ENCODE data around the gene SF3A2. TPM values are rescaled to one million over a fixed set of nuclear protein-coding genes. Genes with fewer than 3 reads are reported as not detected.

Gene SF3A2
- total and polyA plus RNA-seq, 4 experiments from 2014 or later: 8.3 to 141 (median 88.7) TPM

DNA sequence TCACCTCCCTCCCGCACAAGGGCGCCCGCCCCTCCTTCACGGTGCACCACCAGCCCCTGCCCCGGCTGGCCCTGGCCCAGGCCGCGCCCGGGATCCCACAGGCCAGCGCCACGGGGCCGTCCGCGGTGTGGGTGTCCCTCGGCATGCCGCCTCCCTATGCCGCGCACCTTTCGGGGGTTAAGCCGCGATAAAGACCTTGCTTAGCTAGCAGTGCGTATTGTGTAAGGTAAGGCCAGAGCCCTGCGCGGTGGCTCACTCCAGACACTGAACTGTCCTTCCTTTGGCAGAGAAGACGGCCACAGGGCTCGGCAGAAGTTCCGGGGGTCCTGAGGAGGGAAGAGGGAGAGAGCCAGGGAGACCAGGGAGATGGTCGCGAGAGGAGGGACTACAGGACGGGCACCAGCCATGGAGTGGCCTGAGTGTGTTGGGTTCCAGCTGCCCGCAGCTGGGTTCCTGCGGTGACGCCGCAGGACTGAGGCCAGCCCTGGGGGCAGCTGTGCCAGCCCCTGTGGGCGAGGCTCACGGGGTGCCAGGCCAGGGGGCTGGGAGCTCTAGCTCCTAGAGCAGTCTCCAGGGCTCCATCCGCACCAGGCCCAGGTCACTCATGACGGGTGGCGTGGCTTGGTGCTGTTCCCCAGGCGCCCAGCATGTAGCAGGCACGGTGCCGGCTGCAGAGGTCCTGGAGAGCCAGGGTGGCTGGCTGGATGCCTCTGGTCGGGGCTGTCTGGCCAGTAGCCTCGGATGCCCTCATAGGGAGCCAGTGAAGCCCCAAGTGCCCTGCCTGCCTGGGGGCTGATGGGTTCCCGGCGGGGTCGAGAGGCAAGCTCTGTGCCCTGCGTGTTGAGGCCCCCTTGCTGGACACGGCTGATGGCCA is 8.2 kb upstream of the SF3A2 start:
- H3K27me3 ChIP-seq (ENCODE audit: insufficient read depth, low read length): no peaks in the 10 kb centered on the region
- H3K36me3 Mint-ChIP-seq: peaks cover 13 to 46% of the 10 kb centered on the region in 2 donors
- H3K4me1 Mint-ChIP-seq: peaks cover 0 to 8% (median 3%) of the 10 kb centered on the region in 4 donors
- no peaks in the 10 kb centered on the region for H3K4me1 ChIP-seq (ENCODE audit: insufficient read depth, low read length)
- H3K27ac Mint-ChIP-seq: peak overlapping the region in 1 of 7 donors; percentile 81
- ChIA-PET POLR2A (ENCODE audit: partially characterized antibody) (no interaction called here), CTCF (ENCODE audit: partially characterized antibody) (interaction anchor here (1.0 kb wide), 1 partner anchor 11 kb away, joined by 3 read pairs; no protein-coding TSS in a partner anchor)
- no peaks in the 10 kb centered on the region for H3K27me3 Mint-ChIP-seq
- no peak overlapping the region for H3K4me3 Mint-ChIP-seq
- H3K4me3 ChIP-seq (ENCODE audit: low read length in 2 of 2): no peak overlapping the region
- H3K9me3 Mint-ChIP-seq: no peaks in the 10 kb centered on the region
- peaks cover 24% of the 10 kb centered on the region for H3K36me3 ChIP-seq (ENCODE audit: insufficient read depth, low read length)
- no peak for DNase-seq
- no peaks in the 10 kb centered on the region for H3K9me3 ChIP-seq (ENCODE audit: control insufficient read depth in 1 of 2, low read length in 2 of 2)
- H3K27ac ChIP-seq (ENCODE audit: low read depth, low read length): no peak overlapping the region
- intact Hi-C loops (cut with micrococcal nuclease): no loop called here

DNA sequence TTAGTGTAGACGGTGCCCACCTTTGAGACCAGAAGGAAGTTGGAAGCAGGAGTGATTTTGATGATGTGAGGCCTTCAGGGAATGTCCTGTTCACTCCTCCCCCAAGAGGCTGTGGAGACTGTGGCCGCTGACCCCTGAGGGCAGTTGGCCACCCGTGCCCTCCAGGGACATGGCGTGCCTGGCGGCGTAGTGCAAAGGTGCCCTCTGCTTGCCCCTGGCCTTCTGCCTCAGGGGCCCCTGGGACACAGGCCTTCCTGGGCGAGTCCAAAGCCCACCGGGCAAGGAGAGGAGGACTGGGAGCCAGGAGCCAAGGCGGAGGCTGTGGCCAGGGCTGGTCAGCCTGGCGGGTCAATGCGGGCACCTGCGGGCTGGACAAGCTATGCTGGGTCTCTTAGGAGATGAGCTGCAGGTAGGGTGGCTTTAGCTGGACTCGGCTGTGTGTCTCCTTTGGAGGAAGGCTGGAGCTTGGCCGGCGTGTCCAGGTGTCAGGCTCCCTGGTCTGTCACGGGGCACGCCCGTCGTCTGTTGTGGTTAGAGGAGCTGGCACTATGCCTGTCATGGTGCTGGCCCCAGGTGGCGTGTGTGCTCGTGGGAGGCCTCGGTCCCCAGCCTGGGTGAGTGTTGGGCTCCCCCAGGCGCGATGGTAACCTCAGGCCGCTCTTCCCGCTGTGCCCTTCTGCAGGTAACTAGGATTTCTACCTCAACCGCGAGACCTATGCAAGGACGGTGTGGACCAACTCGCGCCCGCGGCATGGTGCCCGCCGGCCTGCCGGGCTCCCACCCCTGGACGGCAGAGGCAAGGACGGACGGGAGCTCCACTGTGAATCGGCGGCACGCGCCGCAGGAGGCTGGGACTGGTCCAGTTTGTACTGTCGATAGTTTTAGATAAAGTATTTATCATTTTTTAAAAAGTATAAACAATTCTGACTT is 7.3 kb upstream of the SF3A2 start:
- Histone ChIP-seq H3K4me1 (ENCODE audit: insufficient read depth, low read length) (peaks cover 7% of the 10 kb centered on the region), H3K27me3 (ENCODE audit: insufficient read depth, low read length) (no peaks in the 10 kb centered on the region), H3K4me3 (ENCODE audit: low read length in 2 of 2) (no peak overlapping the region), H3K27ac (ENCODE audit: low read depth, low read length) (no peak overlapping the region), H3K36me3 (ENCODE audit: insufficient read depth, low read length) (peaks cover 20% of the 10 kb centered on the region), H3K9me3 (ENCODE audit: control insufficient read depth in 1 of 2, low read length in 2 of 2) (no peaks in the 10 kb centered on the region)
- Mint-ChIP-seq H3K36me3 (peaks cover 7 to 40% of the 10 kb centered on the region in 2 donors), H3K9me3 (no peaks in the 10 kb centered on the region), H3K4me1 (peaks cover 2 to 11% (median 3%) of the 10 kb centered on the region in 4 donors), H3K4me3 (no peak overlapping the region), H3K27ac (peak overlapping the region in 2 of 7 donors; percentile 55 to 81), H3K27me3 (no peaks in the 10 kb centered on the region)
- DNase-seq: no peak
- POLR2A ChIA-PET (ENCODE audit: partially characterized antibody): interaction anchor here (0.6 kb wide), 1 partner anchor 194 kb away, joined by 5 read pairs; no protein-coding TSS in a partner anchor
- CTCF ChIA-PET (ENCODE audit: partially characterized antibody): no interaction called here
- intact Hi-C loops (cut with micrococcal nuclease): no loop called here

DNA sequence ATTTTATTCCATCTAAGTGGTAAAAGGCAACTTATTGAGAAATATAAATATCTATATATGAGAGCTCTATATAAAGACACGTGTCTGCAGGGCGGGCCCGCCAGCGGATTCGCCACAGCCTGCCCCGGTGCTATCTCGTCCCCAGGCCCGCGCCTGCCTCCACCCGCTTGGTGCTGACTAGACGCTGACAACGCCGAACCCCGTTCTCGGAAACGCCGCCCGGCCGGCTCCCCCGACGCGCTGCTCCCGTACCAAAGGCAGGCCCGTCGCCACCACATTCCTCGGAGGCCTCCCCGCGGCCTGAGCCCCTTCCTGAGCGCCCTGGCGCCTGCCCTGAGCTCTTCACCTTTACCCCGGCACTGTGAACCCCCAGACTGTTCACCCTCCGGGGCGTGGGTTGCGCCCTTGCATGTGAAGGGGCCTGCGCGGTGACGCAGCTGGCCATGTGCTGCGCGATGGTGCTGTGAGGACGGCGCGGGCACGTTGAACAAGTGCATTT is 6.5 kb upstream of the SF3A2 start:
- peaks cover 14% of the 10 kb centered on the region for H3K4me1 ChIP-seq (ENCODE audit: insufficient read depth, low read length)
- Mint-ChIP-seq H3K27me3 (no peaks in the 10 kb centered on the region), H3K9me3 (no peaks in the 10 kb centered on the region), H3K27ac (peak overlapping the region in 4 of 7 donors; percentile 41 to 78 (median 43)), H3K36me3 (peaks cover 3 to 36% of the 10 kb centered on the region in 2 donors), H3K4me1 (peaks cover 5 to 18% (median 8%) of the 10 kb centered on the region in 4 donors), H3K4me3 (no peak overlapping the region)
- no peak for DNase-seq
- H3K9me3 ChIP-seq (ENCODE audit: control insufficient read depth in 1 of 2, low read length in 2 of 2): no peaks in the 10 kb centered on the region
- no peak overlapping the region for H3K27ac ChIP-seq (ENCODE audit: low read depth, low read length)
- intact Hi-C loops (cut with micrococcal nuclease): no loop called here
- no peak overlapping the region for H3K4me3 ChIP-seq (ENCODE audit: low read length in 2 of 2)
- ChIA-PET CTCF (ENCODE audit: partially characterized antibody) (no interaction called here), POLR2A (ENCODE audit: partially characterized antibody) (interaction anchor here (0.6 to 1.0 kb wide), 2 partner anchors 17 to 193 kb away, joined by 4 to 5 read pairs; no protein-coding TSS in a partner anchor)
- peaks cover 13% of the 10 kb centered on the region for H3K36me3 ChIP-seq (ENCODE audit: insufficient read depth, low read length)
- H3K27me3 ChIP-seq (ENCODE audit: insufficient read depth, low read length): no peaks in the 10 kb centered on the region

DNA sequence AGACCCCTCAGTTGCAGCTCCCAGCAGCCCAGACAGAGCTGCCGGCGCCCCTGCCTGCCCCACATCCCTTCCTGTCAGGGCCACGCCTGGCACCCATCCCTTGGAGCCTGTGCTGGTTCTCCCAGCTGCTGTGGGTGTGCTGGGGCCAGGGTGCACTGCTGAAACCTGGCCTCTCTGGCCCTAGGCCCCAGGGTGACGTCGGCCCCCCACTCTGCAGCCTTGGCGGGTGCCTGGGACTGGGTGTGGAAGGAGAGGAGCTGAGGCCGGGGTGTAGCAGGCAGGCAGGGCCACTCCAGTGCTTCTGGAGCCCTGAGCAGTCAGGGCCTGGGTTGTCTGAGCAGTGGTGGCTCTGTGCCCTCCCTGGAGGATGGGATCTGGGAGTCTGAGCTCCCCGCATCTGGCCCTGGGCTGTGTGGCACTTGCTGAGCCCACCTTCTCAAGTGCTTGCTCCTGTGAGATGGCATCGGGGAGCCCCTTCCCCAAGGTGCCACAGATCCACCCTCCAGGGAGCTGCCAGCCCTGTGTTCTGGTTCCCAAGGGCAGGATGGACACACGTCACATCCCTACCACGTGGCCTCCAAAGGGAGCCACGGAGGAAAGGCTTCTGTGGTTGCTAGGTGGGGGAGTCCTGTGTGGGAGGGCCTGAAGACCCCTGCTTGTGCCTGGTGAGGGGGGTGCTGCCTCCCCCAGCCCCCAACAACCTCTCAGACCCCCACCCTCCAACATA is 5.7 kb upstream of the SF3A2 start:
- no peaks in the 10 kb centered on the region for H3K27me3 ChIP-seq (ENCODE audit: insufficient read depth, low read length)
- Mint-ChIP-seq H3K9me3 (no peaks in the 10 kb centered on the region), H3K27ac (peak overlapping the region in 2 of 7 donors; percentile 29 to 44), H3K4me1 (peaks cover 7 to 23% (median 11%) of the 10 kb centered on the region in 4 donors), H3K27me3 (no peaks in the 10 kb centered on the region), H3K36me3 (peaks cover 3 to 33% of the 10 kb centered on the region in 2 donors), H3K4me3 (no peak overlapping the region)
- peaks cover 18% of the 10 kb centered on the region for H3K4me1 ChIP-seq (ENCODE audit: insufficient read depth, low read length)
- H3K4me3 ChIP-seq (ENCODE audit: low read length in 2 of 2): no peak overlapping the region
- H3K36me3 ChIP-seq (ENCODE audit: insufficient read depth, low read length): peaks cover 7% of the 10 kb centered on the region
- H3K27ac ChIP-seq (ENCODE audit: low read depth, low read length): no peak overlapping the region
- no peak for DNase-seq
- POLR2A ChIA-PET (ENCODE audit: partially characterized antibody): interaction anchor here (0.6 to 1.0 kb wide), 3 partner anchors 18 to 381 kb away, joined by 3 to 4 read pairs (median 4); no protein-coding TSS in a partner anchor
- CTCF ChIA-PET (ENCODE audit: partially characterized antibody): interaction anchor here (0.6 kb wide), 1 partner anchor 23 kb away, joined by 3 read pairs; no protein-coding TSS in a partner anchor
- intact Hi-C loops (cut with micrococcal nuclease): no loop called here
- H3K9me3 ChIP-seq (ENCODE audit: control insufficient read depth in 1 of 2, low read length in 2 of 2): no peaks in the 10 kb centered on the region

DNA sequence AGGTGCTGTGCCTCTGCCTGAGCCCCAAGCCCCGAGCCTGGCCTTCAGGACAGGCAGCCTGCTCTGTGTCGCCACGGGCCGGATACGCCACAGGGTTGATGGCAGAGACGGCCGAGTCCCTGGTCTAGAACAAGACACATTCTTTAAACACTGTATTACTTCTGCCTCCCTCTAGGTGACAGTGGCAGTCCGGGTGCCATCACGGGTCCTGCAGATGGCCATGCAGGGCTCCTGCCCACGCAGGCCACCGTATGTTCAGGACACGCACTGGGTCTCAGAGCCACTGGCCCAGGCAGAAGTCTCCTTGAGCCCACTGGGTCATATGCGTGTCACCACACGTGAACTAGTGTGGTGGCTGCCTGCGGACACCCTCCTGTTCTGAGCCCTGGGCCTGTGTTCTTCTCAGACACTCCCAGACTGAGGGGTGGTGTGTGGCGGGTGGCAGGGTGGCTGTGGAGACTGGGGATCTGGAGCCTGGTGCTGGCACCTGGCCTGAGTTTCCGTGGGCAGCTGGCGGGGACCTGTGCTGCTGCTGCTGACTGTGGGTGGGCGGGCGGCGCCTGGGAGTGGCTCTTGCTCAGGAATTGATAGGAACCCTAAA is 4.9 kb upstream of the SF3A2 start:
- intact Hi-C loops (cut with micrococcal nuclease): no loop called here
- CTCF ChIA-PET (ENCODE audit: partially characterized antibody): interaction anchor here (2.6 kb wide), 1 partner anchor 161 kb away, joined by 12 read pairs; no protein-coding TSS in a partner anchor
- Mint-ChIP-seq H3K9me3 (peaks cover 0 to 5% (median 0%) of the 10 kb centered on the region in 8 donors), H3K4me1 (peaks cover 9 to 26% (median 17%) of the 10 kb centered on the region in 4 donors), H3K4me3 (no peak overlapping the region), H3K27ac (peak overlapping the region in 1 of 7 donors; percentile 29), H3K27me3 (peaks cover 2 to 5% of the 10 kb centered on the region in 2 donors), H3K36me3 (peaks cover 3 to 38% of the 10 kb centered on the region in 2 donors)
- peaks cover 6% of the 10 kb centered on the region for H3K36me3 ChIP-seq (ENCODE audit: insufficient read depth, low read length)
- H3K9me3 ChIP-seq (ENCODE audit: control insufficient read depth in 1 of 2, low read length in 2 of 2): no peaks in the 10 kb centered on the region
- POLR2A ChIA-PET (ENCODE audit: partially characterized antibody): interaction anchor here (0.9 kb wide), 1 partner anchor 58 kb away, joined by 3 read pairs; no protein-coding TSS in a partner anchor
- H3K27ac ChIP-seq (ENCODE audit: low read depth, low read length): no peak overlapping the region
- H3K4me3 ChIP-seq (ENCODE audit: low read length in 2 of 2): no peak overlapping the region
- H3K27me3 ChIP-seq (ENCODE audit: insufficient read depth, low read length): no peaks in the 10 kb centered on the region
- H3K4me1 ChIP-seq (ENCODE audit: insufficient read depth, low read length): peaks cover 18% of the 10 kb centered on the region
- DNase-seq: no peak

Data from CD4-positive, alpha-beta memory T cell (primary cell).